HepG2 (cell line): ENCODE data around the gene HOXC9. TPM values are rescaled to one million over a fixed set of nuclear protein-coding genes. Genes with fewer than 3 reads are reported as not detected.
A peak's percentile ranks its signal among the peaks of the same experiment; 100 is the strongest.

Experiments used
- PHB2 ChIP-seq: fragments of 450-650 bp; IDR thresholded peaks from 2 replicates; pipeline ENCODE4 v1.6.1; 2018; ENCODE audit not compliant: partially characterized antibody
- ZBTB40 ChIP-seq, 2 experiments: fragments of 450-650 bp in 1 of 2; sonication (generic) in 1 of 2; formaldehyde crosslinking in 1 of 2; IDR thresholded peaks; 2 replicates each; pipeline versions ENCODE4 v1.6.1 to v1.8.0; 2016 to 2022; ENCODE audit warnings: antibody characterized with exemption in 1 of 2, mild to moderate bottlenecking in 1 of 2, missing genetic modification reagents in 1 of 2
- ZNF318 ChIP-seq: sonication (generic); formaldehyde crosslinking; IDR thresholded peaks from 2 replicates; pipeline ENCODE4 v1.4.0; 2020; ENCODE audit warnings: mild to moderate bottlenecking, missing genetic modification reagents
- ZNF687 ChIP-seq: sonication (generic); formaldehyde crosslinking; IDR thresholded peaks from 2 replicates; pipeline ENCODE4 v1.5.1; 2020; ENCODE audit warnings: mild to moderate bottlenecking, missing genetic modification reagents, moderate library complexity
- ZNF709 ChIP-seq: sonication (generic); formaldehyde crosslinking; IDR thresholded peaks from 2 replicates; pipeline ENCODE4 v1.5.0; 2020; ENCODE audit warnings: mild to moderate bottlenecking, missing genetic modification reagents
- polyA plus RNA-seq, 8 experiments: library from polyadenylated mRNA; depleted of rRNA in 3 of 8; stranded (reverse) in 7 of 8; unstranded in 1 of 8; fragments of >200 nt; fragmentation: Illumina TruSeq in 4 of 8; extraction: Trizol in 4 of 8; gene quantifications; 2 replicates each; pipeline versions ENCODE4 v1.2.1 to v1.2.3, GENCODE V29; 2011 to 2016; ENCODE audit warnings: low read depth in 4 of 8, missing spikeins in 1 of 8, mixed read lengths in 1 of 8; ENCODE audit not compliant: insufficient read depth in 1 of 8
- total RNA-seq, 5 experiments: library from RNA; depleted of rRNA; stranded (reverse); fragments of >200 nt; fragmentation: Illumina TruSeq; extraction: Trizol; gene quantifications; 2 replicates each; pipeline ENCODE4 v1.2.3, GENCODE V29; 2016; ENCODE audit warnings: low read depth in 1 of 5

Gene HOXC9
- total and polyA plus RNA-seq, 2 of the 13 experiments (the other 11 are each of a cell fraction or from before 2014, with no cell fraction given) = 0.11 to 1.1 TPM

GRCh38 chr12:53961025-53961761, 38.8 kb upstream of the HOXC9 start (continued):
- TF ChIP-seq ZBTB40 (IDR thresholded peaks at IDR 0.05) = no peak
- TF ChIP-seq ZBTB40 (CRISPR knock-in tag; IDR thresholded peaks at IDR 0.05) = peak; percentile 34; the same call in 1 of the 2 replicates
- TF ChIP-seq ZNF687 (CRISPR knock-in tag) = peak; percentile 50
- TF ChIP-seq PHB2 = no peak
- TF ChIP-seq ZNF318 = no peak
- TF ChIP-seq ZNF709 (CRISPR knock-in tag) = no peak
